ENCODE results near the gene ZNF277.
"Not testable (repeated sequence)": the region's sequence is repeated elsewhere in the genome, so short reads cannot be mapped to it uniquely, and the experiment has no call there.

Gene ZNF277

DNA sequence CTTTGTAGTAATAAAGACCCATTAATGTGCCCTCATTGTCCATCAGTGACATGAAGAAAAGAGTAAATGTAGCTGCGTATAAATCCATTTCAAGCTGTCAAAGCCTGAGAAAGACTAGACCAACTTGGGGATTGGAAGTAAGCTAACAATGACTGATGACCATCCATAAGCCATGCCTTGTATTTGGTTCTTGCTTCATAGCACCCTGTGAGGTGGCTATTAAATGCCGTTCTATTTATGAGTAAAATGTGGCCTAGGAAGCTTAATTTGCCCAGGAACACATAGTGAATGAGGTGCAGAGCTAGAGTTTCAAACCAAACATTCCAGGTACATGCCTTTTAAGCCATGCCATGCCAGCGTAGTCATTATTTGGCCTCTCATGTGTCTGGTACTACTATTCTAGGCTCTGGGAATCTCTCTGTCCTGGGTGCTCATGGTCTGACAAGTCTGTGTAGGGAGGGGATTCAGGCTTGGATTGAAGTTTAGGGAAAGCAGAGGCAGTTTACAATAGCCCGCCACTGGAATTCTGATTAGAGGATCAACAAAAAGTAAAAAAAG is 92.1 kb downstream of the ZNF277 start:
- no peak for DNase-seq

DNA sequence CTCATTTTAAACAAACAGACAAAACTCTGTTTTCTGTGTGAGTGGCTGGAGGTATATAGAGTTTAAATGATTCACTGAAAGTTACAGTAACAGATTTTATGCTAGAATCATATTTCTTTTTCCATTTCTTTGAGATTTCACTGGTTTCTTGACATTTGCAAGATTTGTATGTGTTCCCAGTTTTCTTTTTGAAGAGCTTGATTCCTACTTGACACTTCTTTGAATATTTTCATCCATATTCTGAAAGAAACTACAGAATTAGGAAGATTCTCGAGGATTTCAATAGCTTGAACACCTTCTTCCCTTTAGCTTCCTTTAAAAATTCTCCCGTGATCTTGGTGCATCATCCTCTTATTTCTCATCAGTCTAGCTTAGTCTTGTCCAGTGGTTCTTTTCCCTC is 93.6 kb downstream of the ZNF277 start:
- DNase-seq: no peak

GRCh38 chr7:112300831-112301407 is 94.4 kb downstream of the ZNF277 start:
- DNase-seq: no peak

DNA sequence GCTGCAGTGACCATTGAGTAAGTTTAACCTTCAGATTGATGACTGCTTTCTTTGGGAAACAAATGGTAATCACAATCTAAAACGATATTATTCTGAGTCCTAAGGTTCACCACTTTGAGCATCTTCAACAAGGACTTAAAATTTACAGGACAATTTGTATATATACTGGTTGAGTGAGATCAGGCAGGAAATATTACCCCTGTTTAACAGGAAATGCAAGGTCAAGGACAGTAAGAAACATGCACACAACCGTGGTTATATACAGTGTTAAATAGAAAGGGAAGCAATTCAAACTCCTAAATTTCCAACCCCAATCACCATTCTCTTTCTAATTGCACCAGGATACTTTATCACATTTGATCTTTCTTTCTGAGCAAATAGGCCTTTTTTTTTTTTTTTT is 96.1 kb downstream of the ZNF277 start:
- DNase-seq: no peak

DNA sequence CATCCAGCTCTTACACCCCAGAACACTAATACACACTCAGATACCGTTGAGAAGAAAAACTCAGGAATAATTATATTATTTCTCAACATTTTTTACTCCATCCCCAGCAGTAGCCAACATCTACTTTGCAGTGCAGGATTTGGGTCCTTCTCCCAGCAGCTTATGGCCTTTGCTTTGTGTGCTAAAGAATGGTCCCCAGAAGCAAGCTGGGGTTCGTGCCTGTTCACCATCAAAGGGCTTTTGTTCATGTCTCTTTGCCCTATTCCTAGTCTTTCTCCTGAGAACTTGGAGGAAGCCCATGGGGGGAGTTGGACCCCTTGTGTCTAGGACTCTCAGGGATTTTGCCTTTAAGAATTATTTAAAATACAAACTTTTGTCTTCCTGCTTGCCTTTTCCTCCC is 100.4 kb downstream of the ZNF277 start:
- DNase-seq: no peak

- DNase-seq: no peak
Measured at GRCh38 chr7:112307506-112307905, 101.0 kb downstream of the ZNF277 start.

DNA sequence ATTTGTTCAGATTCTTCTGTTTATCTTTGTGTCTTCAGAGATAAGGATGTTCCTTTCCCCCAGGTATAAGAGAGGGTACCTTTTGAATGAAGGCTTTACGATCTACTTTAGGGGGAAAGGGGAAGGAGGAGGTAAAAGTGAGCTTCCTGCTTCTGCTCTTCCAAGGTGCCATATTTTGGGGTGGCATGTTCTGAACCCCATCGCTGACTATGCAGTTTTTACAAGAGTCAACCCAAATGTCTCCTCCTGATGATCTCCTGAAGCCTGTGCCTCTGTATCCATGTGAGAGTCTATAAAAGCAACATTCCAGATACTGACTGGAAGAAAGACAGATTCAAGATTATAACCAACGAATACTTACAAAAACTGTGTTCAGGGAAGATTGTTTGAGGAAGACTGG is 102.5 kb downstream of the ZNF277 start:
- no peak for DNase-seq

GRCh38 chr7:112316803-112317202 is 110.3 kb downstream of the ZNF277 start:
- not testable (repeated sequence) for DNase-seq

DNA sequence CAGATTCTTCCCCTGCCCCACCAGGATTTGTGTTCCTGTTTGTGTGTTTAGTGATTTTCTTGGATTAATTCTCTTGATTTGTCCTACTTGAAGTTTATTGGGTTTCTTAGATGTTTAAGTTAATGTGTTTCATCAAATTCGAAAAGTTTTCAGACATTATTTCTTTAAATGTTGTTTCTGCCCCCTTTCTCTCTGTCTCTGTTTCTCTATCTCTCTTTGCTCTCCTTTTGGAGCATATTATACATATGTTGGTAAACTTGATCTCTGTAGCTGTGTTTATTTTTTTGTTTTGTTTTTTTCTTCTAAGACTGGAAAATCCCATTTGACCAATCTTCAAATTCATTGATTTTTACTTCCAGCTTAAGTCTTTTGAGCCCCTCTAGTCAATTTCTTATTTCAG is 115.6 kb downstream of the ZNF277 start:
- no peak for DNase-seq

- DNase-seq: no peak
Measured at GRCh38 chr7:112327566-112327965, 121.1 kb downstream of the ZNF277 start.

DNA sequence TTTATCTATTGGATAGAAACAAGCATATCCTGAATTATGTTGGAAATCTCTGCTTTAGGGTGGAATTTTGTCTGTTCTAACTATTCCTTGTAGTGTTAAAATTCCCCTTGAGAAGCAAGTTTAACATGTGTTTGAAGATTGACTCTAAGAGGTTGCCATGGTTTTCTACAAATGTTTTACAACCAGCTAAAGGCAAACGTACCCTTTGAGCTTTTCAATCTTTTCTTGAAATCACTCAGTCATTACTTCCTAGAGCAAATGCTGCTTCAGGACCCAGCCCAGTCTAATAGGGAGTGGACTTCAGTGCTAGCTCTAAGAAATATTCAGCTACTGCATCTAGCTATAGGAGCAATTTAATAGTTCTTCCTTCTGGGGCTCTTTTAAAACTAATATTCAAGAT is 125.0 kb downstream of the ZNF277 start:
- no peak for DNase-seq

DNA sequence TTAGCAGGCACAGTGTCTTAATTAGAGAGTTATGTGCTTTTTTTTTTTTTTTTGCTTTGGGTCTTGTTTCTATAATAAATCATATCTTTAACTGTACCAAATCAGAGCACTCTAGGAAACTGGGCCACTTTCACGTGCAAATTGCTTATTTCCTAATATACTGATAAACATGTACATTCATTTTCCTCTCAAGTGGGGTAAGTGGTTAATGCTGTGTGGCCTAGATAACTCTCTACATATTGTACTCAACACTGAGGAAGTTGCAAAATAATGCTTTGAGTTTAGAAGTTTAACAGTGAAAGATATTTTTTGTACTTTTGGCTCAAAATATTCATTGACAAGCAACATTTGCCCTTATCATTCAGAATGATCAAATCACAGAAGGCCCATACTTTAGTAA is 127.9 kb downstream of the ZNF277 start:
- DNase-seq: no peak

- DNase-seq: no peak
Measured at GRCh38 chr7:112336261-112336660, 129.8 kb downstream of the ZNF277 start.

- DNase-seq: no peak
Measured at GRCh38 chr7:112336936-112337576, 130.6 kb downstream of the ZNF277 start.

GRCh38 chr7:112337892-112338291 is 131.4 kb downstream of the ZNF277 start:
- no peak for DNase-seq

DNA sequence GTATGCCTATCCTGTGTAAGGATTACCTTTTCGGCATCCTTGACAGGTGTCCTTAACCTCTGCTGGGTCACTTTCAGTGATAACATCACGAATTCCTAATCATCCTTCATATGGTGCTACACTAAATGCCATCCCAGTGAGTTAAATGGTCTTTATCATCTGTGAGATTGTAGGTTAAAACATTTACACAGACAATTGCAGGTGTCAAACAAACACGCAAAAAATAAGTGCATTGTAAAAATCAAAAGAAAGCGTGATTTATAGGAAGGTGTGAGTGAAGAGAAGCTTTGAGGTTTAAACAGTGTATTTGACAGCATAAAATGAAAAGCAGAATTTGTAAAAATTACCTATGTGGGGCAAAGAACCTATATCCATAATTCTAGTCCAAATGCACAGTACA is 132.3 kb downstream of the ZNF277 start:
- DNase-seq: no peak

GRCh38 chr7:112341464-112341863 is 135.0 kb downstream of the ZNF277 start:
- DNase-seq: no peak

DNA sequence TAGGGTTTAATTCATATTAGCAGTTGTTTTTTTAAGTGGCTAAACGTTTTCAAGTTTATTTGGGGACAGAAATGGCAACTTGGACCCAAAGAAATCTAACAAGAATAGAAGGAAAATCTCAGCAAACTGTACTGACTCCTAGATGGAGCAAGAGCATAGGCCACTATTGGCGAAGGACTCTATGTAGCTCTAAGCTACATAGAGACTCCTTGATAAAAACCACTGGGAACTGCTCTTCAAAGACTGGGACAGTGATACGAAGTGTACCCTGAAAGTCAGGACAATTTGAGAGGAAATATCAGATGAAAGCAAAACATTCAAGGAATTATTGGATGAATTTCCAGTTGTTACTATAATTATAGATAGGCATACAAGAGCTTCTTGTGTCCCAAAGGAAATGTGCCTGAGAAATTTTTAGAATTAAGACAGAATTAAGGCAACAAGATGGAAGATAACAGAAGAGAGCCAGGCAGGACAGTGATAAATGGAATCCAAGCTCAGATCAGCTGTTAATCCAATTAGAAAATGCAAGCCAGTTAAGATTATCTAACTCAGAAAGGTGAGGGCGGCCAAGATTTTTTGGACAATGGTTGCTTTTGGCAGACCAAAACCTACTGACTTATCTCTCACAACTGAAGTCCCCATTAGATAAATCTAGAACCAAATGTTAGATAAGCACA is 140.0 kb downstream of the ZNF277 start:
- no peak for DNase-seq

GRCh38 chr7:112347088-112347487 is 140.6 kb downstream of the ZNF277 start:
- no peak for DNase-seq

- no peak for DNase-seq
Measured at GRCh38 chr7:112350585-112350984, 144.1 kb downstream of the ZNF277 start.

DNA sequence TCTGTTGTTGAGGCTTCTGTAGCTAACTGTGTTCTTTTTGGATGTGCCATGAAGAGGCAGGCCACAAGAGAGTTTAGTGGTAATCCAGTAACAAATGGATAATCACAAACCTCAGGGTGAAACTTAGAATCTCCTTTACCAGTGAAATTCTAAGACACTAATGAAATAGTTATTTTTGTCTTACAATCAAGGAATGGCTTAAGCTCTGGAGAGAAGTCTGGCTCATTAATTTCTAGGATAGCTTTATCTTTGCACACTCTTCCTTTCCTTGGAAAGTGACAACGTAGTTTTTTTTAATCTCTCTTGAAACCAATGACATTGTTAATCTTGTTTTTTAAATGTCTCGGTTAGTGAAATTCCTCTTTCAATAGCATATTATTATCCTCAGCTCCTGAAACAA is 150.1 kb downstream of the ZNF277 start:
- no peak for DNase-seq

DNA sequence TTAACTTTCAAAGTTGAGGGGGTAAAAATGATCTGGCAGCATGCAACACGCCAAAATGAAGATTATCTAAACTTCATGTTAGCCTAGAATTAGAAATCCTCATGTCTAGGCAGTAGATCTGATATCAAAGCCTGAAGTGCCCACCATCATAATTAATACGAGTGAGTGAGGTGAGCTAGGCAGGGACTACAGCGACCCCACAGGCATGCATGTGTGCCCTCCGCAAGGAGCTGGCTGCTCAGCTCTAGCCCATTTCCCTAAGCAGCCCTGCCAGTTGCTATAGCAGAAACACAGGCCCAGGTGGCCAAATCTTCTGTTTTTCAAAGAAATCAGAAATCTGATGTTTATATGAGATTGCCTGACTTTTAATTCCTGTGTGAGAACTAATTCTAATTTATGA is 150.6 kb downstream of the ZNF277 start:
- DNase-seq: no peak

DNA sequence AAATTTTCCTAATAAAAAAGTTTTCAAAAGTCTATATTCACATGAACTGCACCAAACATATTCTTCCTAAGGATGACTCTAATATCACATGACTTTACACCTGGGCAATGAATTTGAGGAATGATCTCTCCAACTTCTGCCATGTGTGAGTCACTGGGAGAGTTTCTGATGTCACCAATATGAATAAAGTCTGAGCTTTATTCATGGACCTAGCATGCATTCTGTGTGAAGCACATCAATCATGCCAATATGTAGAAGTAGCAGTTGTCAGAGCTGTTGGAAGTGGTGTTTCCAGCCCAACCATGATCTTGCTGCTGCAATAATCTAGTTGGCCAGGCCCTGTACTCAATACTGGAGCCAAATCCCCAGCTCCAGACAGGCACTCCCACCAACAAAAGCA is 152.0 kb downstream of the ZNF277 start:
- DNase-seq: no peak

- DNase-seq: no peak
Measured at GRCh38 chr7:112359086-112359485, 152.6 kb downstream of the ZNF277 start.

All from AML-193 (cell line).